Loucy (cell line): ENCODE results near the gene HSD17B14.
"Not testable (repeated sequence)": the region's sequence is repeated elsewhere in the genome, so short reads cannot be mapped to it uniquely, and the experiment has no call there.

Experiments used
- H2AFZ ChIP-seq: fragments of 200-600 bp; sonication (generic); 2 replicates; pipeline ENCODE4 v1.6.0; 2016; ENCODE audit warnings: antibody characterized with exemption, mild to moderate bottlenecking, low read length, moderate library complexity
- H3F3A ChIP-seq: fragments of 200-600 bp; 2 replicates; pipeline ENCODE4 v1.6.0; 2016; ENCODE audit warnings: antibody characterized with exemption, low read depth, mild to moderate bottlenecking
- H3K27me3 ChIP-seq: fragments of 200-600 bp; sonication (generic); 2 replicates; pipeline ENCODE4 v1.6.1; 2014; ENCODE audit warnings: low read length, mild to moderate bottlenecking; ENCODE audit not compliant: insufficient read depth, poor library complexity, severe bottlenecking
- H3K36me3 ChIP-seq: fragments of 200-600 bp; sonication (generic); 2 replicates; pipeline ENCODE4 v1.6.1; 2016; ENCODE audit warnings: low read length; ENCODE audit not compliant: insufficient read depth
- H3K4me1 ChIP-seq: fragments of 200-600 bp; sonication (generic); 2 replicates; pipeline ENCODE4 v1.5.1; 2014; ENCODE audit warnings: low read length, mild to moderate bottlenecking; ENCODE audit not compliant: insufficient read depth, poor library complexity, severe bottlenecking
- H3K4me2 ChIP-seq: fragments of 200-600 bp; sonication (generic); 2 replicates; pipeline ENCODE4 v1.6.0; 2014; ENCODE audit warnings: antibody characterized with exemption, low read length, low read depth, mild to moderate bottlenecking; ENCODE audit not compliant: poor library complexity, severe bottlenecking
- H3K4me3 ChIP-seq: fragments of 200-600 bp; sonication (generic); 2 replicates; pipeline ENCODE4 v1.5.1; 2014; ENCODE audit warnings: low read length, mild to moderate bottlenecking, mixed read lengths; ENCODE audit not compliant: poor library complexity, severe bottlenecking
- H3K79me2 ChIP-seq: fragments of 200-600 bp; sonication (generic); 2 replicates; pipeline ENCODE4 v1.6.1; 2014; ENCODE audit warnings: low read length; ENCODE audit not compliant: insufficient read depth
- H3K9ac ChIP-seq: fragments of 200-600 bp; sonication (generic); 2 replicates; pipeline ENCODE4 v1.6.0; 2014; ENCODE audit warnings: mild to moderate bottlenecking, low read depth, low read length, moderate library complexity; ENCODE audit not compliant: poor library complexity, severe bottlenecking
- H3K9me2 ChIP-seq: fragments of 200-600 bp; sonication (generic); replicated peaks from 2 replicates; pipeline ENCODE4 v1.6.1; 2016; ENCODE audit warnings: low read depth, low read length, mixed read lengths
- H3K9me3 ChIP-seq: fragments of 200-600 bp; sonication (generic); 2 replicates; pipeline ENCODE4 v1.6.1; 2014; ENCODE audit warnings: mild to moderate bottlenecking, antibody characterized with exemption, low read length, low read depth; ENCODE audit not compliant: insufficient read depth
- H4K20me1 ChIP-seq: fragments of 200-600 bp; sonication (generic); 2 replicates; pipeline ENCODE4 v1.6.0; 2014; ENCODE audit warnings: antibody characterized with exemption, low read length, mild to moderate bottlenecking; ENCODE audit not compliant: insufficient read depth, poor library complexity, severe bottlenecking
- EZH2phosphoT487 ChIP-seq: fragments of 200-600 bp; IDR thresholded peaks from 2 replicates; pipeline ENCODE4 v1.6.1; 2018; ENCODE audit warnings: antibody characterized with exemption, mild to moderate bottlenecking, moderate library complexity, borderline replicate concordance
- TF ChIP-seq, protein P1 (sequence below): fragments of 200-600 bp; sonication (generic); conservative IDR thresholded peaks from 2 replicates; pipeline ENCODE4 v1.5.1; 2014; ENCODE audit warnings: mild to moderate bottlenecking, antibody characterized with exemption, low read length

HSD17B14 gene

DNA sequence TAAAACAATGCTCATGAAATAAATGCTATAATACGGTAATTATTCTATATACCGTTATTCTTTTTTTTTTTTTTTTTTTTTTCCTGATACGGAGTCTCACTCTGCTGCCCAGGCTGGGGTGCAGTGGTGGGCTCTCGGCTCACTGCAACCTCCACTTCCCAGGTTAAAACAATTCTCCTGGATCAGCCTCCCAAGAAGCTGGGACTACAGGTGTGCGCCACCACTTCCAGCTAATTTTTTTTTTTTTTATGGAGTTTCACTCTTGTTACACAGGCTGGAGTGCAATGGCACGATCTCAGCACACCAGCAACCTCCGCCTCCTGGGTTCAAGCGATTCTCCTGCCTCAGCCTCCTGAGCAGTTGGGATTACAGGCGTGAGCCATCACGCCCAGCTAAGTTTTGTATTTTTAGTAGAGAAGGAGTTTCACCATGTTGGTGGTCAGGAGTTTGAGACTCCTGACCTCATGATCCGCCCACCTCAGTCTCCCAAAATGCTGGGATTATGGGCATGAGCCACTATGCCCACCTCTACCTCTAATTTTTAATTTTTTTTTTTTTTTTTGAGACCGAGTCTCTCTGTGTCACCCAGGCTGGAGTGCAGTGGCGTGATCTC is 42.8 kb upstream of the HSD17B14 start:
- H3K27me3 ChIP-seq: no peaks in the 10 kb centered on the region
- H3K9me2 ChIP-seq: no peaks in the 10 kb centered on the region
- no peaks in the 10 kb centered on the region for H3F3A ChIP-seq
- H3K4me3 ChIP-seq: no peak overlapping the region
- H3K4me1 ChIP-seq: peaks cover 16% of the 10 kb centered on the region
- TF ChIP-seq EZH2phosphoT487: no peak
- peaks cover 11% of the 10 kb centered on the region; the same call in 1 of the 2 replicates for H3K79me2 ChIP-seq
- no peaks in the 10 kb centered on the region for H3K36me3 ChIP-seq
- H3K4me2 ChIP-seq: no peak overlapping the region
- H4K20me1 ChIP-seq: peaks cover 11% of the 10 kb centered on the region
- H2AFZ ChIP-seq: no peak overlapping the region
- H3K9ac ChIP-seq: no peak overlapping the region
- no peaks in the 10 kb centered on the region for H3K9me3 ChIP-seq

DNA sequence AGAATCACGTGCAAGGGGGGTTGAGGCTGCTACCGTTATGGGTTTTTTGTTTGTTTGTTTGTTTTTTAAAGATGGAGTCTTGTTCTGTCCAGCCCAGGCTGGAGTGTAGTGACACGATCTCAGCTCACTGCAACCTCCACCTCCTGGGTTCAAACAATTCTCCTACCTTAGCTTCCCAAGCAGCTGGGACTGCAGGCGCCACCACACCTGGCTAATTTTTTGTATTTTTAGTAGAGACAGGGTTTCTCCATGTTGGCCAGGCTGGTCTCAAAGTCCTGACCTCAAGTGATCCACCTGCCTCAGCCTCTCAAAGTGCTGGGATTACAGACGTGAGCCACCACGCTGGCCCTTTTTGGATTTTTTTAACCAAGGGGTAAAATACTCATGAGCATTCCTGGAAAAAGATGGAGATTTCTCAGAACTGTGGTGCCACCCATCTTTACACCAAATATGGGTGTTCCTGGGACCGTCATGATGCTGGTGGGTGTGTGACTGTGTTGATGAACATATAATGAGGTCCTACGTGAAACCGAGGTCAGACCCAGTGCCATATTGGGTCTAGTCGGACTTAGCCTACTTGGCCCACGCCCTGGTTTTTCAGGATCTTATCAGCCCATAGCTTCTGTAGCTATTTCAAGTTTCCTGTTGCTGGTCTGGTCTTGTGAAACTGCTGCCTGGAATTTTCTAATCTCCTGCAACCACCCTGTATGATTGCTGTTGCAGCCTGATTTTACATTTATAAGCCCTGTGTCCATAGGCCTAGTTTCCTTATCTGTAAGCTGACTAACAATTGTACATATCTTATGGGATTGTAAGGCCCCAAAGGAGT is 42.1 kb upstream of the HSD17B14 start:
- Histone ChIP-seq H3K9me3 (no peaks in the 10 kb centered on the region), H3K4me2 (no peak overlapping the region), H3K27me3 (no peaks in the 10 kb centered on the region), H3K4me3 (no peak overlapping the region), H3K9me2 (no peaks in the 10 kb centered on the region), H3K4me1 (peaks cover 23% of the 10 kb centered on the region), H3F3A (no peaks in the 10 kb centered on the region), H3K36me3 (no peaks in the 10 kb centered on the region), H3K9ac (no peak overlapping the region), H2AFZ (no peak overlapping the region), H3K79me2 (peaks cover 19% of the 10 kb centered on the region; the same call in 1 of the 2 replicates), H4K20me1 (peaks cover 18% of the 10 kb centered on the region)
- TF ChIP-seq, protein P1, sequence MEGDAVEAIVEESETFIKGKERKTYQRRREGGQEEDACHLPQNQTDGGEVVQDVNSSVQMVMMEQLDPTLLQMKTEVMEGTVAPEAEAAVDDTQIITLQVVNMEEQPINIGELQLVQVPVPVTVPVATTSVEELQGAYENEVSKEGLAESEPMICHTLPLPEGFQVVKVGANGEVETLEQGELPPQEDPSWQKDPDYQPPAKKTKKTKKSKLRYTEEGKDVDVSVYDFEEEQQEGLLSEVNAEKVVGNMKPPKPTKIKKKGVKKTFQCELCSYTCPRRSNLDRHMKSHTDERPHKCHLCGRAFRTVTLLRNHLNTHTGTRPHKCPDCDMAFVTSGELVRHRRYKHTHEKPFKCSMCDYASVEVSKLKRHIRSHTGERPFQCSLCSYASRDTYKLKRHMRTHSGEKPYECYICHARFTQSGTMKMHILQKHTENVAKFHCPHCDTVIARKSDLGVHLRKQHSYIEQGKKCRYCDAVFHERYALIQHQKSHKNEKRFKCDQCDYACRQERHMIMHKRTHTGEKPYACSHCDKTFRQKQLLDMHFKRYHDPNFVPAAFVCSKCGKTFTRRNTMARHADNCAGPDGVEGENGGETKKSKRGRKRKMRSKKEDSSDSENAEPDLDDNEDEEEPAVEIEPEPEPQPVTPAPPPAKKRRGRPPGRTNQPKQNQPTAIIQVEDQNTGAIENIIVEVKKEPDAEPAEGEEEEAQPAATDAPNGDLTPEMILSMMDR: no peak

DNA sequence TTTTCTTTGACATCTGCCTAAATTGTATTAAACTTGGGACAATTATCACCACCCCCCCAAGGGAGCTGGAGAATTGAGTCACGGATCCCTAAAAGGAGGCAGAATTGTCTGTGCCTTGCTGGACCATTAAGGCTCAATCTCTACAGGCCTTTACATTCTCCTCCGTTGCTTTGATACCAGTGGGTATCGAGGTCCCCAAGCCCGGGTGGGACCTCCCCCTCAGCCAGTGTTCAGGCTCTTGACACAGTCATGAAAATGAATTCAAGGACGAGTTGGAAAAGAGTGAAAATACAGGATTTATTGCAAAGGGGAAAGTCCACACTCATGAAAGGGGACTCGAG is 41.5 kb upstream of the HSD17B14 start:
- Histone ChIP-seq H3K4me3 (no peak overlapping the region), H2AFZ (no peak overlapping the region), H3K4me2 (no peak overlapping the region), H3K9me3 (no peaks in the 10 kb centered on the region), H3K79me2 (peaks cover 23% of the 10 kb centered on the region; the same call in 1 of the 2 replicates), H3K9me2 (no peaks in the 10 kb centered on the region), H3K9ac (no peak overlapping the region), H3K27me3 (no peaks in the 10 kb centered on the region), H3K36me3 (no peaks in the 10 kb centered on the region), H3K4me1 (peaks cover 27% of the 10 kb centered on the region), H4K20me1 (peaks cover 19% of the 10 kb centered on the region), H3F3A (no peaks in the 10 kb centered on the region)
- TF ChIP-seq, protein P1: no peak
- TF ChIP-seq EZH2phosphoT487: no peak

DNA sequence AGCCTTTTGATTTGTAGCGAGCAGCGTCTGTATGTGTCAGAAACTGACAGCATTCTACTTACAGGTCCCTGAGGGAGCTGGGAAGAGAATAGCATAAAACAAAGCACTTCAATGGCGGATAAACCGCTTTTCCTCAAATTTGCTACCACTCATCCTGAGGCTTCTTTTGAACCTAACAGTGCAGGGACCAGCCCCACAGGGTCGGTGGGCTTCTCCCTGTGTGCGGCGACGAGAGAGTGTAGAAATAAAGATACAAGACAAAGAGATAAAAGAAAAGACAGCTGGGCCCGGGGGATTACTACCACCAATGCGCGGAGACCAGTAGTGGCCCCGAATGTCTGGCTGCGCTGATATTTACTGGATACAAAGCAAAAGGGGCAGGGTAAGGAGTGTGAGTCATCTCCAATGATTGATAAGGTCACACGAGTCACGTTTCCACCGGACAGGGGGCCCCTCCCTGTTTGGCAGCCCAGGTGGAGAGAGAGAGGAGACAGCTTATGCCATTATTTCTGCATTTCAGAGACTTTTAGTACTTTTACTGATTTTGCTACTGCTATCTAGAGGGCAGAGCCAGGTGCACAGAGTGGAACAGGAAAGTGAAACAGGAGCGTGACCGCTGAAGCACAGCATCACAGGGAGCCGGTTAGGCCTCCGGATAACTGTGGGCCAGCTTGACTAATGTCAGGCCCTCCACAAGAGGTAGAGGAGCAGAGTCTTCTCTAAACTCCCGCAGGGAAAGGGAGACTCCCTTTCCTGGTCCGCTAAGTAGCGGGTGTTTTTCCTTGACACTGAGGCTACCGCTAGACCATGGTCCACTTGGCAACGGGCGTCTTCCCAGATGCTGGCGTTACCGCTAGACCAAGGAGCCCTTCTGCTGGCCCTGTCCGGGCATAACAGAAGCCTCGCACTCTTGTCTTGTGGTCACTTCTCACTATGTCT is 40.0 kb upstream of the HSD17B14 start:
- Histone ChIP-seq H3K9ac (peak overlapping the region; percentile 67), H3K4me2 (peak overlapping the region; percentile 88), H3K4me3 (peak overlapping the region; percentile 95), H4K20me1 (peaks cover 24% of the 10 kb centered on the region), H3K79me2 (peaks cover 29% of the 10 kb centered on the region; the same call in 1 of the 2 replicates), H3K4me1 (peaks cover 32% of the 10 kb centered on the region)
- H3F3A ChIP-seq, H3K9me2 ChIP-seq, H3K9me3 ChIP-seq, H3K27me3 ChIP-seq, H3K36me3 ChIP-seq, H2AFZ ChIP-seq: not testable (repeated sequence)
